ENCODE results near the gene MYO18B.

DNA sequence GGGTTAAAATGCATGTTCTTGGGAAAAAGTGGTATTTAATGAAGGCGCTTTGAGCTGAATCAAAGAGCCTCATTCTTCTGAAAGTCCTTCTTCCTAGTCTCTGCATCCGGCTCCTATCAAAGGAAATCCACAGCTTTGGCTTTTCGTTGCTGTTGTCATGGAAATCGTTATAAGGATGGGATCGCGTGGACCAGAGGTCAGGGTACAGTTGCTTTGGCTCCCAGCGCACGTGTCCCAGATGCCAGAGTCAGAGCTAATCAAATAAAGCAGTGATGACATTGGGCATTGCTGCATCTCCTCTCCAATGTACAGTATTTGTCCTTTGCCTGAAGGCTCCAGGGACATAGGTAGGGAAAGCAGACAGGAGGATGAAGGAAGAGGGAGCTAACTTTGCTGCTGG lies 181.9 kb downstream of the MYO18B start:
- TF ChIP-seq, protein P1, sequence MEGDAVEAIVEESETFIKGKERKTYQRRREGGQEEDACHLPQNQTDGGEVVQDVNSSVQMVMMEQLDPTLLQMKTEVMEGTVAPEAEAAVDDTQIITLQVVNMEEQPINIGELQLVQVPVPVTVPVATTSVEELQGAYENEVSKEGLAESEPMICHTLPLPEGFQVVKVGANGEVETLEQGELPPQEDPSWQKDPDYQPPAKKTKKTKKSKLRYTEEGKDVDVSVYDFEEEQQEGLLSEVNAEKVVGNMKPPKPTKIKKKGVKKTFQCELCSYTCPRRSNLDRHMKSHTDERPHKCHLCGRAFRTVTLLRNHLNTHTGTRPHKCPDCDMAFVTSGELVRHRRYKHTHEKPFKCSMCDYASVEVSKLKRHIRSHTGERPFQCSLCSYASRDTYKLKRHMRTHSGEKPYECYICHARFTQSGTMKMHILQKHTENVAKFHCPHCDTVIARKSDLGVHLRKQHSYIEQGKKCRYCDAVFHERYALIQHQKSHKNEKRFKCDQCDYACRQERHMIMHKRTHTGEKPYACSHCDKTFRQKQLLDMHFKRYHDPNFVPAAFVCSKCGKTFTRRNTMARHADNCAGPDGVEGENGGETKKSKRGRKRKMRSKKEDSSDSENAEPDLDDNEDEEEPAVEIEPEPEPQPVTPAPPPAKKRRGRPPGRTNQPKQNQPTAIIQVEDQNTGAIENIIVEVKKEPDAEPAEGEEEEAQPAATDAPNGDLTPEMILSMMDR (IDR thresholded peaks at IDR 0.05; ENCODE audit: low read depth, low read length) = no peak
- TF ChIP-seq POLR2A (IDR thresholded peaks at IDR 0.05; ENCODE audit: extremely low read depth, insufficient read length) = no peak

Measured in NB4 (cell line).